DOHH2 (cell line): ENCODE results near the gene FLRT3.

Source experiments
- H3F3A ChIP-seq: fragments of 200-600 bp; sonication (generic), shearing (Covaris generic); 2 replicates; pipeline ENCODE4 v1.6.0; 2016; ENCODE audit warnings: antibody characterized with exemption, mild to moderate bottlenecking; ENCODE audit not compliant: control insufficient read depth, insufficient read depth
- H3K27ac ChIP-seq: fragments of 200-600 bp; sonication (generic); 2 replicates; pipeline ENCODE4 v1.5.1; 2014; ENCODE audit warnings: low read depth, mild to moderate bottlenecking, low read length, moderate library complexity
- H3K27me3 ChIP-seq: fragments of 200-600 bp; sonication (generic); 2 replicates; pipeline ENCODE4 v1.6.1; 2014; ENCODE audit warnings: mild to moderate bottlenecking, low read length, mixed read lengths; ENCODE audit not compliant: control insufficient read depth
- H3K36me3 ChIP-seq: fragments of 200-600 bp; sonication (generic); 2 replicates; pipeline ENCODE4 v1.6.1; 2014; ENCODE audit warnings: mild to moderate bottlenecking, low read length, moderate library complexity, mixed read lengths; ENCODE audit not compliant: control insufficient read depth
- H3K4me1 ChIP-seq: fragments of 200-600 bp; sonication (generic); 2 replicates; pipeline ENCODE4 v1.6.1; 2014; ENCODE audit warnings: mild to moderate bottlenecking, low read length, mixed read lengths; ENCODE audit not compliant: control insufficient read depth
- H3K4me2 ChIP-seq: fragments of 200-600 bp; sonication (generic); 2 replicates; pipeline ENCODE4 v1.6.0; 2014; ENCODE audit warnings: mild to moderate bottlenecking, low read length, moderate library complexity
- H3K4me3 ChIP-seq: fragments of 200-600 bp; sonication (generic); 2 replicates; pipeline ENCODE4 v1.5.1; 2014; ENCODE audit warnings: mild to moderate bottlenecking, low read length, mixed read lengths
- H3K79me2 ChIP-seq: fragments of 200-600 bp; sonication (generic); 2 replicates; pipeline ENCODE4 v1.6.1; 2014; ENCODE audit warnings: mild to moderate bottlenecking, low read length, mixed read lengths; ENCODE audit not compliant: control insufficient read depth
- H3K9me2 ChIP-seq: fragments of 200-600 bp; sonication (generic); replicated peaks from 2 replicates; pipeline ENCODE4 v1.6.1; 2014; ENCODE audit warnings: mild to moderate bottlenecking, low read length, mixed read lengths; ENCODE audit not compliant: control insufficient read depth
- H3K9me3 ChIP-seq: fragments of 200-600 bp; sonication (generic); 2 replicates; pipeline ENCODE4 v1.6.1; 2014; ENCODE audit warnings: antibody characterized with exemption, low read length, mixed read lengths; ENCODE audit not compliant: control insufficient read depth, insufficient read depth
- H4K20me1 ChIP-seq: fragments of 200-600 bp; sonication (generic); 2 replicates; pipeline ENCODE4 v1.6.0; 2014; ENCODE audit warnings: low read depth, mild to moderate bottlenecking, antibody characterized with exemption, low read length, moderate library complexity; ENCODE audit not compliant: control insufficient read depth, insufficient read depth
- CTCF ChIP-seq: fragments of 200-600 bp; sonication (generic); IDR thresholded peaks from one replicate; pipeline ENCODE4 v1.5.1; 2014; ENCODE audit warnings: antibody characterized with exemption, mild to moderate bottlenecking, low read depth, low read length; ENCODE audit not compliant: poor library complexity, severe bottlenecking
- EZH2phosphoT487 ChIP-seq: fragments of 200-600 bp; sonication (generic); IDR thresholded peaks from 2 replicates; pipeline ENCODE4 v1.6.1; 2017; ENCODE audit warnings: borderline replicate concordance, mild to moderate bottlenecking, antibody characterized with exemption, low read length, moderate library complexity, mixed read lengths

Gene FLRT3

GRCh38 chr20:14360416-14360815, 23.0 kb upstream of the FLRT3 start:
- H3K9me3 ChIP-seq: no peaks in the 10 kb centered on the region
- no peak overlapping the region for H3K27ac ChIP-seq
- H3K4me2 ChIP-seq: no peak overlapping the region
- no peaks in the 10 kb centered on the region for H3F3A ChIP-seq
- H3K79me2 ChIP-seq: no peaks in the 10 kb centered on the region
- H3K27me3 ChIP-seq: no peaks in the 10 kb centered on the region
- no peaks in the 10 kb centered on the region for H3K4me1 ChIP-seq
- no peaks in the 10 kb centered on the region for H3K9me2 ChIP-seq
- no peaks in the 10 kb centered on the region for H3K36me3 ChIP-seq
- no peak overlapping the region for H3K4me3 ChIP-seq
- TF ChIP-seq EZH2phosphoT487: no peak
- no peak for TF ChIP-seq CTCF
- H4K20me1 ChIP-seq: no peaks in the 10 kb centered on the region

- Histone ChIP-seq H3K79me2 (no peaks in the 10 kb centered on the region), H3K36me3 (no peaks in the 10 kb centered on the region), H3K9me3 (no peaks in the 10 kb centered on the region), H3K4me1 (no peaks in the 10 kb centered on the region), H3K4me3 (no peak overlapping the region), H3K4me2 (no peak overlapping the region), H3K9me2 (no peaks in the 10 kb centered on the region), H3K27me3 (no peaks in the 10 kb centered on the region), H3K27ac (no peak overlapping the region), H4K20me1 (no peaks in the 10 kb centered on the region), H3F3A (no peaks in the 10 kb centered on the region)
- TF ChIP-seq CTCF: no peak
- TF ChIP-seq EZH2phosphoT487: no peak
Observed at GRCh38 chr20:14355791-14356190, 18.4 kb upstream of the FLRT3 start.

GRCh38 chr20:14344746-14345145, 7.3 kb upstream of the FLRT3 start:
- Histone ChIP-seq H3K36me3 (no peaks in the 10 kb centered on the region), H3K27me3 (no peaks in the 10 kb centered on the region), H3K4me2 (no peak overlapping the region), H3F3A (no peaks in the 10 kb centered on the region), H3K9me2 (no peaks in the 10 kb centered on the region), H3K9me3 (no peaks in the 10 kb centered on the region), H4K20me1 (no peaks in the 10 kb centered on the region), H3K79me2 (no peaks in the 10 kb centered on the region), H3K4me3 (no peak overlapping the region), H3K27ac (no peak overlapping the region), H3K4me1 (no peaks in the 10 kb centered on the region)
- TF ChIP-seq CTCF: no peak
- no peak for TF ChIP-seq EZH2phosphoT487

- H3K27ac ChIP-seq: no peak overlapping the region
- H3F3A ChIP-seq: no peaks in the 10 kb centered on the region
- H3K4me1 ChIP-seq: no peaks in the 10 kb centered on the region
- H3K36me3 ChIP-seq: no peaks in the 10 kb centered on the region
- H3K4me2 ChIP-seq: no peak overlapping the region
- H3K27me3 ChIP-seq: no peaks in the 10 kb centered on the region
- no peaks in the 10 kb centered on the region for H3K9me3 ChIP-seq
- no peak for TF ChIP-seq CTCF
- no peak for TF ChIP-seq EZH2phosphoT487
- H4K20me1 ChIP-seq: no peaks in the 10 kb centered on the region
- H3K4me3 ChIP-seq: no peak overlapping the region
- H3K79me2 ChIP-seq: no peaks in the 10 kb centered on the region
- H3K9me2 ChIP-seq: no peaks in the 10 kb centered on the region
Observed at GRCh38 chr20:14343491-14344065, 6.2 kb upstream of the FLRT3 start.
